SW480 (cell line): ENCODE results near the gene ACTL6B.
A peak's percentile ranks its signal among the peaks of the same experiment; 100 is the strongest.
"Not testable (repeated sequence)": the region's sequence is repeated elsewhere in the genome, so short reads cannot be mapped to it uniquely, and the experiment has no call there.

Experiments
- DNase-seq: peaks from one replicate; pipeline ENCODE4 v3.0.0-alpha.2; 2016; ENCODE audit warnings: low spot score

ACTL6B gene

GRCh38 chr7:100671353-100672327 lies 15.4 kb upstream of the ACTL6B start:
- no peak for DNase-seq

- no peak for DNase-seq
Observed at GRCh38 chr7:100670074-100670473, 13.8 kb upstream of the ACTL6B start.

GRCh38 chr7:100669106-100669505 lies 12.9 kb upstream of the ACTL6B start:
- DNase-seq = not testable (repeated sequence)

DNA sequence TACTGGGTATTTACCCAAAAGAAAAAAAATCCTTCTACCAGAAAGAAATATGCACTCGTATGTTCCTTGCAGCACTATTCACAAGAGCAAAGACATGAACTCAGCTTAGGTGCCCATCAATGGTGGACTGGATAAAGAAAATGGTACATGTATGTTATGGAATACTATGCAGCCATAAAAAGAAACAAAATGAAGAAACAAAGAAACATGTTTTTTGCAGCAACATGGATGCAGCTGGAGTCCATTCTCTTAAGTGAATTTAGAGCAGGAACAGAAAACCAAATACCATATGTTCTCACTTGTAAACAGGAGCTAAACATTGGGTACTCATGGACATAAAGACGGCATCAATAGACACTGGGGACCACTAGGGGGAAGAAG lies 11.8 kb upstream of the ACTL6B start:
- DNase-seq = no peak

GRCh38 chr7:100667331-100668068 lies 11.3 kb upstream of the ACTL6B start:
- no peak for DNase-seq

GRCh38 chr7:100665168-100665726 lies 9.0 kb upstream of the ACTL6B start:
- no peak for DNase-seq

GRCh38 chr7:100662194-100662776 lies 6.0 kb upstream of the ACTL6B start:
- DNase-seq = not testable (repeated sequence)

- DNase-seq = no peak
Observed at GRCh38 chr7:100654908-100655831, 1.1 kb downstream of the ACTL6B start.

GRCh38 chr7:100649826-100650565 lies 6.3 kb downstream of the ACTL6B start:
- no peak for DNase-seq

GRCh38 chr7:100642534-100642907 lies 13.7 kb downstream of the ACTL6B start:
- DNase-seq = no peak

- no peak for DNase-seq
Observed at GRCh38 chr7:100641860-100642533, 14.3 kb downstream of the ACTL6B start.

GRCh38 chr7:100641463-100641859 lies 14.8 kb downstream of the ACTL6B start, which contains the start of gene TFR2:
Gene TFR2, minus strand, starts transcription at chr7:100641552. Its CDS starts 43 bp downstream, at chr7:100641509.
- no peak for DNase-seq

DNA sequence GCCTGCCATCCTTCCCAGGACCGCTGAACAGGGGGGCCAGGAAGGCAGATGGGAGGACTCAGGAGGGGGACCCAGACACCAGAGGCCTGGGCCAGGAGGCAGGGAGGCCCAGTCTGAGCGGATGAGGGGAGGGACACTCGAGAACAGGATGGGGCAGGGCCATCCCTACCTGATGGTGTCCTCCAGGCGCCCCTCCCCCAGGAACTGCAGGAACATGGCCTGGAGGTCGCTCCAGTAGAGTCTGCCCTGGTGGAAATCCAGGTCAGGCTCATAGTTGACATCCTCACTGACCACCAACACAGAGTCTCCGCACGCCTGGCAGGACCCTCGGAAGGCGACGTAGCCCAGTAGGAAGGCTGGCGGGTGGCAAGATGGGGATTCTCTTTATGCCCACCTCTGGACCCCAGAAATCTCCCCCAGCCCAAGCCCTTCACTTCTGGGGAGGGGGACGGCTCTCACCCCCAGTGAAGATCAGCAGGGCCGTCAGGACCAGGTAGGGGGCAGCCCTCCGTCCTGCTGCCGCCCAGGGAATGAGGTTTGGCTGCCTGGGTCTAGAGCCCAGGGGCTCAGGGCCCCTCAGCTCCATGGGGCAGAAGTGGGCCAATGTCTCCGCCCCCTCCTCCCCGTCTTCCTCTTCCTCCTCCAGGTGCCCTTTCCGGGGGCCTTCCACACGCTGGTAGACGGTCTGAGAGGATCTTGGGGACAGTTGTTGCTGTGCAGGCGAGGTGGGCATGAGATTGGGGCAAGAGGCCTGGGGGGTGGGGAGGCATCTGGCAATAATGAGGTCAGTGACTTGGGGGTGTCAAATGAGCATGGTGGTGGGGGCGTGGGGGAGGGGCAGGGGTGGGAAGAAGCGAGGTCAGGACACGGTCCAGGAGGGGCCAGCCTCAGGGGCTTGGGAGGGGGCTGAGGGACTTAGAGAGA lies 15.5 kb downstream of the ACTL6B start:
- no peak for DNase-seq

GRCh38 chr7:100639995-100640516 lies 16.2 kb downstream of the ACTL6B start:
- DNase-seq = no peak

GRCh38 chr7:100632951-100633717 lies 23.1 kb downstream of the ACTL6B start:
- DNase-seq = peak; percentile 84

DNA sequence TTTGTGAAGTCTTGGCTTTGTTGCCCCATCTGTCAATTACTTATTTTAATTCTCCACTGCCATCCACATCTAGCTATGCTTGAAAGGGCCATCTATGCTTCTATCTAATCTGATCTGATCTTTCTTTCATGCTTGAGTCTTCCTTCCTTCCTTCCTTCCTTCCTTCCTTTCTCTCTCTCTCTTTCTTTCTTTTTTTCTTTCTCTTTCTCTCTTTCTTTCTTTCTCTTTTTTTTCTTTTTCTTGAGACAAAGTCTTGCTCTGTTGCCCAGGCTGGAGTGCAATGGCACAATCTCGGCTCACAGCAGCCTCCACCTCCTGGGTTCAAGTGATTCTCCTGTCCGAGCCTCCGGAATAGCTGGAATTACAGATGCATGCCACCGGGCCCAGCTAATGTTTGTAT lies 26.2 kb downstream of the ACTL6B start:
- DNase-seq = no peak

DNA sequence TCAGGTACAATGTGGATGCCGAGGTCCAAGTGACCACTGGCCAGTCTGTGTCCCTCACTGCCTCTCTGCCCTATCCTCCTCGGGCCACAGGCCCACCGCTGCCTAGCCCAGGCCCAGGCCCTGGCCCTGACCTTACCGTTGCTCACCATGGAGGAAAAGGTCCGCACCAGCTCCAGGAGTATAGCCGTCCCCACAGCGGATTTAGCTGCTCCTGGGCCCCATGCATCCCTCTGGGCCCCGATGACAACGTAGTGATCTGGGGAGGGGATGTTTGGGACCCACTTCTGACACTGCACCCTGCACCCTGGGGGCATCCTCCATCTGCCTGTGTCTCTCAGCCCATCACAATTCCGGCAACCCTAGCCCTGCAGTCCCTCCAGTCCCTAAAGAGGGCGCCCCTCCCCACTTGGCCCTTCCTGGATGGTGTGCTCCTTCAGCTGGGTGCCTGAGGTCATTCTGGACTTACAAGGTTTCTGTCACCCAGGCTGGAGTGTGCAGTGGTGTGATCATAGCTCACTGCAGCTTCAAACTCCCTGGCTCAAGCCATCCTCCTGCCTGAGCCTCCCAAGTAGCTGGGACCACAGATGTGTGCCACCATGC lies 27.0 kb downstream of the ACTL6B start:
- DNase-seq = peak; percentile 63

DNA sequence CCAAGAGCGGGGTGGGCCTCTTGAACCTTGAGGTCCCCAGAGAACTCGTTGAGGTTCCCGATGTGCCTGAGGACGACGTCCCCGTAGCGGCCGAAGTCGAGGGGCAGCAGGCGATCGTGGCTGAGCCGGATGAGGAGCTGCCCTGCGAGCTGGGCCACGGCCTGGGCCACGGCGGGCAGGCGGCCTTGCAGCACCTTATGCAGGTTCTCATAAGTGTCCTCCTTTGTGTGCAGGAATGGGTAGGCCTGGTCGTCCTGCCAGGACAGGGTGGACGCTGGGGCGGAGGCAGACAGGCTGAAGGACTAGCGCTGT lies 29.1 kb downstream of the ACTL6B start:
- DNase-seq = no peak
